ENCODE data around the gene IFI6.

- no peak for TF ChIP-seq POLR2AphosphoS5 (IDR thresholded peaks at IDR 0.05; ENCODE audit: low read depth, low read length)
- TF ChIP-seq CTCF (IDR thresholded peaks at IDR 0.05 in 2 of 3, conservative IDR thresholded peaks at IDR 0.05 in 1 of 3; ENCODE audit: borderline replicate concordance in 1 of 3, insufficient read depth in 1 of 3, low read depth in 2 of 3, low read length in 2 of 3) = no peak
- no peak for TF ChIP-seq ZNF274 (IDR thresholded peaks at IDR 0.05; ENCODE audit: low read depth, low read length)
- TF ChIP-seq SIN3A (IDR thresholded peaks at IDR 0.05; ENCODE audit: low read depth) = no peak
- no peak for TF ChIP-seq REST (IDR thresholded peaks at IDR 0.05; ENCODE audit: low read depth)
- TF ChIP-seq TCF7L2 (IDR thresholded peaks at IDR 0.05; ENCODE audit: borderline replicate concordance, extremely low read depth, insufficient read depth, insufficient read length) = no peak
- TF ChIP-seq POLR2A (IDR thresholded peaks at IDR 0.05; ENCODE audit: borderline replicate concordance, extremely low read depth, insufficient read depth, insufficient read length) = no peak
- no peak for TF ChIP-seq MAX (IDR thresholded peaks at IDR 0.05)
- no peak for TF ChIP-seq RAD21 (IDR thresholded peaks at IDR 0.05; ENCODE audit: low read depth)
- TF ChIP-seq EZH2 (IDR thresholded peaks at IDR 0.05) = no peak
- no peak for TF ChIP-seq ELF1 (IDR thresholded peaks at IDR 0.05; ENCODE audit: borderline replicate concordance, low read depth)
These were observed 44.4 kb upstream of the IFI6 start for GRCh38 chr1:27716262-27716895.

Measured in HCT116 (cell line).